Muscle layer of colon (tissue), 2 donors: ENCODE results near the gene LTA4H.

ENCODE experiments used
- H3K27ac ChIP-seq: one replicate; pipeline ENCODE4 v1.7.0; 2013; ENCODE audit warnings: low read depth, mild to moderate bottlenecking, low read length, moderate library complexity
- H3K27me3 ChIP-seq, 2 donors: one replicate each; pipeline ENCODE4 v1.7.0; 2013; ENCODE audit warnings: low read length in 2 of 2, mild to moderate bottlenecking in 2 of 2; ENCODE audit not compliant: insufficient read depth in 2 of 2, control insufficient read depth in 1 of 2
- H3K36me3 ChIP-seq: one replicate; pipeline ENCODE4 v1.7.0; 2013; ENCODE audit warnings: mild to moderate bottlenecking, low read length; ENCODE audit not compliant: insufficient read depth
- H3K4me1 ChIP-seq: one replicate; pipeline ENCODE4 v1.7.0; 2013; ENCODE audit warnings: mild to moderate bottlenecking, low read length; ENCODE audit not compliant: insufficient read depth
- H3K4me3 ChIP-seq, 2 donors: one replicate each; pipeline ENCODE4 v1.7.0; 2013; ENCODE audit warnings: low read length in 2 of 2, low read depth in 1 of 2, mild to moderate bottlenecking in 1 of 2, moderate library complexity in 1 of 2
- H3K9ac ChIP-seq: one replicate; pipeline ENCODE4 v1.7.0; 2013; ENCODE audit warnings: low read length
- H3K9me3 ChIP-seq: one replicate; pipeline ENCODE4 v1.7.0; 2013; ENCODE audit warnings: mild to moderate bottlenecking, low read length
- donor health status: abdominal sarcoma.
- donor health status: Adenocarcinoma of cecum.

The LTA4H gene

GRCh38 chr12:96035283-96036236 lies at the start of gene LTA4H:
LTA4H (minus strand) TSS chr12:96035587; CDS start chr12:96035519, 68 bp downstream.
- H3K27ac ChIP-seq, result peak within 1 kb of the TSS; percentile 57
- peak within 1 kb of the TSS; percentile 80 for H3K9ac ChIP-seq
- no peaks in the 10 kb centered on the region for H3K36me3 ChIP-seq
- H3K27me3 ChIP-seq, result no peaks in the 10 kb centered on the region
- H3K9me3 ChIP-seq, result no peaks in the 10 kb centered on the region
- H3K4me3 ChIP-seq, result peak within 1 kb of the TSS; percentile 76 to 98
- peaks cover 11% of the 10 kb centered on the region for H3K4me1 ChIP-seq

GRCh38 chr12:96084624-96085023 lies 49.2 kb upstream of the LTA4H start:
- Histone ChIP-seq H3K4me3 (no peak overlapping the region), H3K27ac (no peak overlapping the region), H3K9ac (no peak overlapping the region), H3K27me3 (no peaks in the 10 kb centered on the region), H3K4me1 (no peaks in the 10 kb centered on the region), H3K36me3 (no peaks in the 10 kb centered on the region), H3K9me3 (no peaks in the 10 kb centered on the region)

GRCh38 chr12:96083020-96083719 lies 47.8 kb upstream of the LTA4H start:
- no peaks in the 10 kb centered on the region for H3K9me3 ChIP-seq
- no peaks in the 10 kb centered on the region for H3K36me3 ChIP-seq
- H3K4me3 ChIP-seq, result no peak overlapping the region
- H3K4me1 ChIP-seq, result peaks cover 10% of the 10 kb centered on the region
- no peak overlapping the region for H3K27ac ChIP-seq
- no peak overlapping the region for H3K9ac ChIP-seq
- no peaks in the 10 kb centered on the region for H3K27me3 ChIP-seq

- Histone ChIP-seq H3K27ac (no peak overlapping the region), H3K9me3 (no peaks in the 10 kb centered on the region), H3K36me3 (no peaks in the 10 kb centered on the region), H3K4me1 (peaks cover 14% of the 10 kb centered on the region), H3K27me3 (no peaks in the 10 kb centered on the region), H3K4me3 (no peak overlapping the region), H3K9ac (no peak overlapping the region)
Measured at GRCh38 chr12:96081596-96081995, 46.2 kb upstream of the LTA4H start.

- Histone ChIP-seq H3K4me1 (peaks cover 14% of the 10 kb centered on the region), H3K27me3 (no peaks in the 10 kb centered on the region), H3K36me3 (no peaks in the 10 kb centered on the region), H3K9ac (no peak overlapping the region), H3K27ac (no peak overlapping the region), H3K9me3 (no peaks in the 10 kb centered on the region), H3K4me3 (no peak overlapping the region)
Measured at GRCh38 chr12:96078231-96079135, 43.1 kb upstream of the LTA4H start.

- H3K9me3 ChIP-seq, result no peaks in the 10 kb centered on the region
- no peaks in the 10 kb centered on the region for H3K36me3 ChIP-seq
- no peaks in the 10 kb centered on the region for H3K27me3 ChIP-seq
- H3K4me3 ChIP-seq, result no peak overlapping the region
- no peak overlapping the region for H3K9ac ChIP-seq
- no peak overlapping the region for H3K27ac ChIP-seq
- peaks cover 14% of the 10 kb centered on the region for H3K4me1 ChIP-seq
Measured at GRCh38 chr12:96077081-96077480, 41.7 kb upstream of the LTA4H start.

GRCh38 chr12:96075560-96075959 lies 40.2 kb upstream of the LTA4H start:
- H3K27me3 ChIP-seq, result no peaks in the 10 kb centered on the region
- H3K9ac ChIP-seq, result no peak overlapping the region
- H3K9me3 ChIP-seq, result no peaks in the 10 kb centered on the region
- peaks cover 14% of the 10 kb centered on the region for H3K4me1 ChIP-seq
- H3K36me3 ChIP-seq, result no peaks in the 10 kb centered on the region
- H3K27ac ChIP-seq, result no peak overlapping the region
- no peak overlapping the region for H3K4me3 ChIP-seq

- H3K9ac ChIP-seq, result no peak overlapping the region
- no peaks in the 10 kb centered on the region for H3K9me3 ChIP-seq
- no peak overlapping the region for H3K27ac ChIP-seq
- H3K4me1 ChIP-seq, result peaks cover 9% of the 10 kb centered on the region
- no peaks in the 10 kb centered on the region for H3K36me3 ChIP-seq
- H3K4me3 ChIP-seq, result no peak overlapping the region
- no peaks in the 10 kb centered on the region for H3K27me3 ChIP-seq
Measured at GRCh38 chr12:96073346-96074330, 38.3 kb upstream of the LTA4H start.

- Histone ChIP-seq H3K9ac (no peak overlapping the region), H3K27ac (no peak overlapping the region)
Measured at GRCh38 chr12:96070670-96071279, 35.4 kb upstream of the LTA4H start.

More at GRCh38 chr12:96070670-96071279, 35.4 kb upstream of the LTA4H start:
- no peaks in the 10 kb centered on the region for H3K4me1 ChIP-seq
- H3K4me3 ChIP-seq, result no peak overlapping the region
- H3K36me3 ChIP-seq, result no peaks in the 10 kb centered on the region
- no peaks in the 10 kb centered on the region for H3K27me3 ChIP-seq
- no peaks in the 10 kb centered on the region for H3K9me3 ChIP-seq
